Peyer's patch (tissue), 4 donors: Measurements from ENCODE around the gene PNO1.

ENCODE experiments used
- CTCF ChIP-seq, 6 experiments: fragments of 450-650 bp in 4 of 6; fragments of 200-600 bp in 2 of 6; sonication (generic) in 1 of 6; IDR thresholded peaks; one replicate each; pipeline ENCODE4 v1.5.1; 2017 to 2019; ENCODE audit warnings: antibody characterized with exemption in 6 of 6, mild to moderate bottlenecking in 3 of 6, moderate library complexity in 1 of 6
- POLR2A ChIP-seq, 2 donors: fragments of 450-650 bp; IDR thresholded peaks; one replicate each; pipeline ENCODE4 v1.5.1; 2017; ENCODE audit warnings: antibody characterized with exemption in 2 of 2, mild to moderate bottlenecking in 2 of 2, moderate library complexity in 2 of 2

GRCh38 chr2:68176657-68177056 lies 19.0 kb downstream of the PNO1 start:
- TF ChIP-seq CTCF (IDR thresholded peaks at IDR 0.05), result no peak
- TF ChIP-seq POLR2A (IDR thresholded peaks at IDR 0.05), result no peak
